HG03457 (cell line): ENCODE measurements around the gene PHF13.
"Not testable (repeated sequence)": the region's sequence is repeated elsewhere in the genome, so short reads cannot be mapped to it uniquely, and the experiment has no call there.

Experiments used
- ATAC-seq: cut with Tn5 transposase; IDR thresholded peaks from one replicate; pipeline ENCODE4 v1.9.1; 2021; ENCODE audit warnings: moderate number of reproducible peaks; ENCODE audit not compliant: unreplicated experiment

PHF13 gene

DNA sequence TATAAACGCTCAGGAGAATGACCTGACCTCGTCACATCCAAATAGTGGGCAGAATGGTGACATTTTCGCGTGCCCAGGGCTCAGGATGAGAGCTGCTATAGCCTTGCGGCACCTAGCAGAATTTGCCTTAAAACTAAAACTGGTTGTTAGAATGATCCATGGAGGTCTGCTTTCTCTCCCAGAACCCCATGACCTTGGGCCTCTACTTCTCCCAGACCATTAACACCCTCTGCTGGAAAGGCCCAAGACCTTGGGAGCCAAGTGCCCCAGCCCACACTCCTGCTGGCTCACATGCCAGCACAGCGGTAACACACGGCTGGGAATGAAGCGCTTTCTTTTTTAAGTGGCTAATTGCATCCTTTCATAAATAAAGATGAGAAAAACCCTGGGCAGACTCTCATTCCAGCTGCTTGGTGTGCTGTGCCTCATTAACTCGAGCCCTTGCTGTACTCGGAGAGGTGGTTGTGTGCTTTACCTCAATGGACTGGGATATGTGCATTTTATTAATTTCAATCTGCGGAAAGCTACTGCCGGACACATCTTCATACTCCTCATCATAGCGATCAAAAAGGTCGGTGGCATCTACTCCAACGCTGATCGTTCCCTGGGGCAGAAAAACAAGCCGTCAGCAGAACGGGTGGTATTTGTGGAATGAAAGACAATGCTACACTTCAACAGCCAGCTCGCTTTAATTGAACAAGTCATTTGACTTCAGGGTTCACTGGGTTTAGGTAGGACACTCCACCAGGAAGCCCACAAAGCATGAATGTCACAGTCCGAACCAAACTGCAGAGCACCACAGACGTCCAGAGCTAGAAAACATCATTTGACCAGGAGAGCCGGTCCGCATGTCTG, 40.1 kb downstream of the PHF13 start:
- no peak for ATAC-seq

- no peak for ATAC-seq
Observed at GRCh38 chr1:6657138-6657537, 43.6 kb downstream of the PHF13 start.

DNA sequence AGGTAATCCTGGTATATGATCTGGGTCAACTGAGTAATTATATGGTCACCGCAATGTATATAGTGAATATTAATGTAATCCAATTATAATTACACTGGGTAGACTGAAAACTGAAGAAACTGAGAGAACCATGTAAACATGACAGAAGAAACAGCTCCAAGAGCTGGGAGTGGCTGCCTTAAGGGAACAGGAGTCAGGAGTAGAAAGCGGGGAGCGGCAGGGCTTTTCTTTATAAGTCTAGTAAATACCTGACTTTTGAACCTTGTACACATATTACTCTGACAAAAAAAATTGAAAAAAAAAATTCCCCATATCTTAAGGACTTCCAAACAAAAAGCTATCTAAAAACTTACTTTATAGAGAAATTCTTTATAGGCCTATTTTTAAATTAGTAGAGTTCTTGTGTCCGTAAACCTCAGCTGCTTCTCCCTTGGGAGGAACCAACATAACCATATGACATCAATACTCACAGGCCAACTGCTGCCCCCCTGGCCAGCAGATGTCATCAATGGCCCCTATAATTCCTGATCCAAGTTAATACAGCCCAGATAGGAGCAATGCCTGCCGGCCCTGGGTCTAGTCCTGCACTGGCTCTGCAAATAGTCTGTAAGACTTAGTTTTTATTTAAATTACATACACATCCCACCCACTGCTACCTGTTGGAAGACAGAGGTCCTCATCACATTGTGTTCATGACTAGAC, 45.0 kb downstream of the PHF13 start:
- no peak for ATAC-seq

DNA sequence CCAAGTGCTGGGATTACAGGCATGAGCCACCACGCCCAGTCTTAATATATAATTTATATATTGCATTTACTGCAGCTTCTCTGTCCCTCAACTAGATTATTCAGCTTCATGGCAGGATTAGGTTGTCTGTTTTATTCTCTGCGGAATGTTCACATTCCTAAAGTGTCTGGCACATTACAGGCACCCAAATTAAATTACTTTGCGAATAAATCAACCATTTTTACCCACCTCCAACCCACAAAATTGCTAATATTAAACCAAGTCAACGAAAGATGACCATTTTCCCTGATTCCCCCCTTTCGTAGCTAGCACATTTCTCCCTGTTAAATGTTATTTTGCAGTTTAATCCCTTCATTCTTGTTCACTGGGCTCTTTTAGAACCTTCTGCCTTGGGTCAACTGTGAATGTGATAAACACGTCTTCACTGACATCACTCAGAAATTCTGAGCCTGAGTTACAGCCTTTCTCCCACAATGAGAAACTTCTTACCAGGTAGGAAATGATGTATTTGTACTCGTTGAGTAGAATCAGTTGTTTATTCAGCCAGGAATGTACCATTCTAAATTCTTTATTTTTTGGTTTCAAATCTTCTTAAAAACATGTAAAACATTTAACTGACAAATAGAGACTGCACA, 47.0 kb downstream of the PHF13 start:
- ATAC-seq = no peak

DNA sequence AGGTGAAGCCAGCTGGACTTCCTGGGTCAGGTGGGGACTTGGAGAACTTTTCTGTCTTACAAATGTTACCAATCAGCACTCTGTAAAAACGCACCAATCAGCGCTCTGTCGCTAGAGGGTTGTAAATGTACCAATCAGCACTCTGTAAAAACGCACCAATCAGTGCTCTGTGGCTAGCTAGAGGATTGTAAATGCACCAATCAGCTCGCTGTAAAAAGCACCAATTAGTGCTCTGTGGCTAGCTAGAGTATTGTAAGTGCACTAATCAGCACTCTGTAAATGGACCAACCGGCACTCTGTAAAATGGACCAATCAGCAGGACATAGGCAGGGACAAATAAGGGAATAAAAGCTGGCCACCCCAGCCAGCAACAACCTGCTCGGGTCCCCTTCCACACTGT, 48.9 kb downstream of the PHF13 start:
- ATAC-seq = not testable (repeated sequence)

- no peak for ATAC-seq
Observed at GRCh38 chr1:6666696-6667095, 53.2 kb downstream of the PHF13 start.

DNA sequence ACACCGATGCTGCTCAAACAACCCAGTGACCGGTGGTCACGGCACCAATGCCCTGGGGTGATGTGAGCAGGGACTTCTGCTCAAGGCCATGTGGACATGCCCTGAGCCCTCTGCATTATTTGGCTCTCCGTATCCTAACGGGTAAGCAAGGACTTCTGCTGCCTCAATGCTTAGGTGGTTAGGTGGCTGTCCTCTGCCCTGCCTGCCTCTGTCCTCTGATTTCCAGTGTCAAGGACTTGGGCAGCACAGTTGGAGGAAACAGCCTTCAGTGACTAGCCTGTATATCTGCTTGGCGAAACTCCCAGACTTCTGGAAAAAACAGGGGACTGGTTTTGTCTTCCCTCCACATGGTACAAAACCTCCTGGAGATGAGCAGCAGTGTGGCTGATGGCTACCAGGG, 53.6 kb downstream of the PHF13 start:
- ATAC-seq = no peak

- no peak for ATAC-seq
Observed at GRCh38 chr1:6668503-6668902, 55.0 kb downstream of the PHF13 start.

- no peak for ATAC-seq
Observed at GRCh38 chr1:6672558-6672957, 59.0 kb downstream of the PHF13 start.
